ENCODE data around the gene NDUFS2.

NDUFS2 gene

GRCh38 chr1:161227196-161227871 is 25.2 kb downstream of the NDUFS2 start:
- H3K4me3 ChIP-seq (ENCODE audit: control insufficient read depth, low read depth, low read length) = peak overlapping the region; percentile 99
- peak; percentile 74 for DNase-seq (ENCODE audit: low read depth)

GRCh38 chr1:161228032-161228431 is 25.9 kb downstream of the NDUFS2 start:
- DNase-seq (ENCODE audit: low read depth) = no peak
- no peak overlapping the region for H3K4me3 ChIP-seq (ENCODE audit: control insufficient read depth, low read depth, low read length)
- no peak for TF ChIP-seq CTCF (conservative IDR thresholded peaks at IDR 0.05; ENCODE audit: control insufficient read depth, insufficient read depth, low read depth, low read length)

More at GRCh38 chr1:161227196-161227871, 25.2 kb downstream of the NDUFS2 start:
- TF ChIP-seq CTCF (conservative IDR thresholded peaks at IDR 0.05; ENCODE audit: control insufficient read depth, insufficient read depth, low read depth, low read length) = peak; percentile 75

- H3K4me3 ChIP-seq (ENCODE audit: control insufficient read depth, low read depth, low read length) = no peak overlapping the region
- no peak for TF ChIP-seq CTCF (conservative IDR thresholded peaks at IDR 0.05; ENCODE audit: control insufficient read depth, insufficient read depth, low read depth, low read length)
- DNase-seq (ENCODE audit: low read depth) = no peak
Observed at GRCh38 chr1:161229896-161230295, 27.7 kb downstream of the NDUFS2 start.

GRCh38 chr1:161230762-161231161 is 28.6 kb downstream of the NDUFS2 start:
- no peak for DNase-seq (ENCODE audit: low read depth)
- TF ChIP-seq CTCF (conservative IDR thresholded peaks at IDR 0.05; ENCODE audit: control insufficient read depth, insufficient read depth, low read depth, low read length) = no peak
- H3K4me3 ChIP-seq (ENCODE audit: control insufficient read depth, low read depth, low read length) = no peak overlapping the region

GRCh38 chr1:161233102-161233501 is 30.9 kb downstream of the NDUFS2 start:
- TF ChIP-seq CTCF (conservative IDR thresholded peaks at IDR 0.05; ENCODE audit: control insufficient read depth, insufficient read depth, low read depth, low read length) = no peak
- H3K4me3 ChIP-seq (ENCODE audit: control insufficient read depth, low read depth, low read length) = no peak overlapping the region
- no peak for DNase-seq (ENCODE audit: low read depth)

- no peak for TF ChIP-seq CTCF (conservative IDR thresholded peaks at IDR 0.05; ENCODE audit: control insufficient read depth, insufficient read depth, low read depth, low read length)
- no peak overlapping the region for H3K4me3 ChIP-seq (ENCODE audit: control insufficient read depth, low read depth, low read length)
- DNase-seq (ENCODE audit: low read depth) = no peak
Observed at GRCh38 chr1:161235957-161236775, 34.0 kb downstream of the NDUFS2 start.

Data from fibroblast of mammary gland (primary cell).